Ovary (tissue), 3 donors: ENCODE results near the gene WWOX.

ENCODE experiments used
- EP300 ChIP-seq: sonication (generic); formaldehyde crosslinking; IDR thresholded peaks from one replicate; pipeline ENCODE4 v1.6.1; 2017; ENCODE audit warnings: antibody characterized with exemption
- POLR2A ChIP-seq: fragments of 450-650 bp; IDR thresholded peaks from one replicate; pipeline ENCODE4 v1.6.1; 2017; ENCODE audit warnings: antibody characterized with exemption, mild to moderate bottlenecking, moderate library complexity
- TF ChIP-seq, protein P1 (sequence below), 3 donors: fragments of 450-650 bp in 2 of 3; fragments of 200-600 bp in 1 of 3; IDR thresholded peaks; one replicate each; pipeline versions ENCODE4 v1.5.1 to v1.8.0; 2016 to 2022; ENCODE audit warnings: antibody characterized with exemption in 3 of 3, mild to moderate bottlenecking in 1 of 3
- donor health status: DM: no; HTN: no; CAD: no.

DNA sequence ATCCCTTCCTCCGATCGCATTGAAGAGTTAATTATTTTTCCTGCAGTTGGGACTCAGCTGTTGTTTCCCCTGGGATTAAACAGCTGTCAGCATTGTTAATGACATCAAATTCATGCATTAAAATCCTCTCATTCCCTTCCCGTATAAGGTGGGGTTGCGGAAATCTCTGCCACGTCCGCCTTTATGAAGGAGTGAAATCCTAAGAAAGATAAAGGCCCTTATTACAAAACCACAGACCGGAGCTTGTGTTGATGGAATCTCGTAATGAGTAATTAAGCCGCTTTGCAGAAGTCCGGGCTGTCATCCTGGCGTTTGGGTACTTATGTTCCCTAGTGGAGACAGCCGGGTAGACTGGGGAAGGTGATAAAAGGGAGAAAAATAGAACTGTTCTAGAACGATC is 873.5 kb downstream of the WWOX start:
- TF ChIP-seq POLR2A, result no peak
- TF ChIP-seq, protein P1, sequence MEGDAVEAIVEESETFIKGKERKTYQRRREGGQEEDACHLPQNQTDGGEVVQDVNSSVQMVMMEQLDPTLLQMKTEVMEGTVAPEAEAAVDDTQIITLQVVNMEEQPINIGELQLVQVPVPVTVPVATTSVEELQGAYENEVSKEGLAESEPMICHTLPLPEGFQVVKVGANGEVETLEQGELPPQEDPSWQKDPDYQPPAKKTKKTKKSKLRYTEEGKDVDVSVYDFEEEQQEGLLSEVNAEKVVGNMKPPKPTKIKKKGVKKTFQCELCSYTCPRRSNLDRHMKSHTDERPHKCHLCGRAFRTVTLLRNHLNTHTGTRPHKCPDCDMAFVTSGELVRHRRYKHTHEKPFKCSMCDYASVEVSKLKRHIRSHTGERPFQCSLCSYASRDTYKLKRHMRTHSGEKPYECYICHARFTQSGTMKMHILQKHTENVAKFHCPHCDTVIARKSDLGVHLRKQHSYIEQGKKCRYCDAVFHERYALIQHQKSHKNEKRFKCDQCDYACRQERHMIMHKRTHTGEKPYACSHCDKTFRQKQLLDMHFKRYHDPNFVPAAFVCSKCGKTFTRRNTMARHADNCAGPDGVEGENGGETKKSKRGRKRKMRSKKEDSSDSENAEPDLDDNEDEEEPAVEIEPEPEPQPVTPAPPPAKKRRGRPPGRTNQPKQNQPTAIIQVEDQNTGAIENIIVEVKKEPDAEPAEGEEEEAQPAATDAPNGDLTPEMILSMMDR (IDR thresholded peaks at IDR 0.05), result no peak
- no peak for TF ChIP-seq EP300
